Right cardiac atrium (tissue), 5 donors: ENCODE measurements around the gene CHIA. TPM values are rescaled to one million over a fixed set of nuclear protein-coding genes. Genes with fewer than 3 reads are reported as not detected.

Experiments used
- ATAC-seq, 2 donors: fragments of 200-7000 bp; cut with Tn5 transposase; one replicate each; pipeline versions ENCODE4 v1.8.0 to v1.9.1; 2020; ENCODE audit warnings: moderate library complexity in 2 of 2, mild to moderate bottlenecking in 1 of 2
- DNase-seq, 3 donors: peaks; one replicate each; pipeline ENCODE4 v3.0.0-alpha.2; 2020
- H3K27ac ChIP-seq: one replicate; pipeline ENCODE4 v1.5.1; 2013; ENCODE audit warnings: mild to moderate bottlenecking, low read length, control low read depth, moderate library complexity
- H3K27me3 ChIP-seq: one replicate; pipeline ENCODE4 v1.6.1; 2013; ENCODE audit not compliant: control insufficient read depth, insufficient read depth
- H3K4me1 ChIP-seq: one replicate; pipeline ENCODE4 v1.6.1; 2013; ENCODE audit warnings: low read length; ENCODE audit not compliant: control insufficient read depth, insufficient read depth
- H3K4me3 ChIP-seq: one replicate; pipeline ENCODE4 v1.5.1; 2013; ENCODE audit warnings: low read length, control low read depth
- H3K9me3 ChIP-seq: one replicate; pipeline ENCODE4 v1.6.1; 2013; ENCODE audit warnings: low read length; ENCODE audit not compliant: control insufficient read depth
- WGBS: extraction: QIAGEN DNeasy Blood & Tissue Kit; methylation state at CpG from one replicate; pipeline ENCODE4 v1.1.7; 2013; 5-methylcytosine and 5-hydroxymethylcytosine counted together
- intact Hi-C, 4 donors: fragments of 100-400 bp; cut with DNase I; formaldehyde crosslinking; loops; one replicate each; pipeline versions ENCODE4 v1.11.0 to v1.14.0; 2022 to 2023
- polyA plus RNA-seq: library from polyadenylated mRNA; stranded (reverse); fragments of 200-250 nt; gene quantifications from one replicate; pipeline ENCODE4 v1.2.3, GENCODE V29; 2013
- total RNA-seq, 4 donors: library from RNA; stranded (reverse); fragmentation: NEBNext Ultra II Directional; extraction: Animal tissue kit (Norgen Biotek cat#: 25700); gene quantifications; one replicate each; pipeline ENCODE4 v1.2.1, GENCODE V29; 2021
- donor health status: healthy with polysubstance abuse.
- donor health status: DM: no; HTN: yes; CAD: no.
- donor health status: DM: no; HTN: no; CAD: no.
- donor health status: DM: no; HTN: yes; CAD: no; lungs with severe emphysema.
- donor health status: DM: yes; HTN: yes; CAD: no.

The CHIA gene
- total and polyA plus RNA-seq, 5 donors = 0.09 TPM; not detected in 4

- no peak for ATAC-seq
- DNase-seq = no peak
- no peaks in the 10 kb centered on the region for H3K4me1 ChIP-seq
- no peak overlapping the region for H3K4me3 ChIP-seq
- H3K9me3 ChIP-seq = no peaks in the 10 kb centered on the region
- no peaks in the 10 kb centered on the region for H3K27me3 ChIP-seq
- intact Hi-C loops = no loop called here
- no peak overlapping the region for H3K27ac ChIP-seq
- 88% methylated on average over 4 of the region's 4 CpGs for WGBS
Measured at GRCh38 chr1:111269825-111270406, 20.7 kb upstream of the CHIA start.

- H3K4me1 ChIP-seq = no peaks in the 10 kb centered on the region
- WGBS = 8% methylated on average over 40 of the region's 40 CpGs
- ATAC-seq = peak in 1 of 2 donors; percentile 27
- intact Hi-C loops = no loop called here
- H3K9me3 ChIP-seq = no peaks in the 10 kb centered on the region
- no peak overlapping the region for H3K4me3 ChIP-seq
- peak in 2 of 3 donors; percentile 37 to 51 for DNase-seq
- no peak overlapping the region for H3K27ac ChIP-seq
- no peaks in the 10 kb centered on the region for H3K27me3 ChIP-seq
Measured at GRCh38 chr1:111270771-111271463, 19.7 kb upstream of the CHIA start.

GRCh38 chr1:111271464-111271801 is 19.2 kb upstream of the CHIA start:
- Histone ChIP-seq H3K27ac (no peak overlapping the region), H3K4me3 (no peak overlapping the region), H3K9me3 (no peaks in the 10 kb centered on the region), H3K27me3 (no peaks in the 10 kb centered on the region), H3K4me1 (no peaks in the 10 kb centered on the region)
- intact Hi-C loops = no loop called here
- no peak for DNase-seq
- no peak for ATAC-seq
- WGBS = 23% methylated on average over 16 of the region's 16 CpGs

- DNase-seq (no peak), ATAC-seq (no peak)
- Histone ChIP-seq H3K27ac (no peak overlapping the region), H3K9me3 (no peaks in the 10 kb centered on the region), H3K4me1 (no peaks in the 10 kb centered on the region), H3K27me3 (no peaks in the 10 kb centered on the region), H3K4me3 (no peak overlapping the region)
- intact Hi-C loops = no loop called here
- WGBS = 74% methylated on average over 3 of the region's 3 CpGs
Measured at GRCh38 chr1:111272081-111272480, 18.6 kb upstream of the CHIA start.

GRCh38 chr1:111274653-111275052 is 16.0 kb upstream of the CHIA start:
- ATAC-seq = peak; percentile 46 to 64
- H3K27me3 ChIP-seq = no peaks in the 10 kb centered on the region
- H3K9me3 ChIP-seq = no peaks in the 10 kb centered on the region
- 70% methylated on average over 4 of the region's 4 CpGs for WGBS
- H3K27ac ChIP-seq = no peak overlapping the region
- intact Hi-C loops = no loop called here
- no peak overlapping the region for H3K4me3 ChIP-seq
- no peaks in the 10 kb centered on the region for H3K4me1 ChIP-seq
- DNase-seq = no peak

DNA sequence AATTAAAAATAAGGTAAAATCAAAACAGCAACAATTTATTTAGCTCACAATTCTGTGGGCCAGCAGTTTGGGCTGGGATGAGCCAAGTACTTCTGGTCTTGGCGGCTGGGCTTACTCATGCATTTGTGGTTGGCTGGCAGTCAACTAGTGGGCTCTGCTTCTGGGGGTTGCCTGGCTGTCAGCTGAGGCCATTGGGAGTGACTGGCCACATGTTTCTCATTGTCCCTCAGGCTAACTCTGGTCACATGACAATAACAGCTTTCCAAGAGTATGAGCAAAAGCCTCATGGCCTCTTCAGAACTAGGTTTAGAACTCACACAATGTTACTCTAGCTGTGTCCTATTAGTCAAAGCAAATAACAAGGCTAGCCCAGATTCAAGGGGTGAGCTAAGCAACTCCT is 15.6 kb upstream of the CHIA start:
- H3K27me3 ChIP-seq = no peaks in the 10 kb centered on the region
- DNase-seq (peak; percentile 80 to 86 (median 84)), ATAC-seq (peak; percentile 94 to 96)
- no peak overlapping the region for H3K4me3 ChIP-seq
- H3K9me3 ChIP-seq = no peaks in the 10 kb centered on the region
- no peak overlapping the region for H3K27ac ChIP-seq
- no peaks in the 10 kb centered on the region for H3K4me1 ChIP-seq
- intact Hi-C loops = no loop called here
- WGBS = 52% methylated on average over 1 of the region's 1 CpG

DNA sequence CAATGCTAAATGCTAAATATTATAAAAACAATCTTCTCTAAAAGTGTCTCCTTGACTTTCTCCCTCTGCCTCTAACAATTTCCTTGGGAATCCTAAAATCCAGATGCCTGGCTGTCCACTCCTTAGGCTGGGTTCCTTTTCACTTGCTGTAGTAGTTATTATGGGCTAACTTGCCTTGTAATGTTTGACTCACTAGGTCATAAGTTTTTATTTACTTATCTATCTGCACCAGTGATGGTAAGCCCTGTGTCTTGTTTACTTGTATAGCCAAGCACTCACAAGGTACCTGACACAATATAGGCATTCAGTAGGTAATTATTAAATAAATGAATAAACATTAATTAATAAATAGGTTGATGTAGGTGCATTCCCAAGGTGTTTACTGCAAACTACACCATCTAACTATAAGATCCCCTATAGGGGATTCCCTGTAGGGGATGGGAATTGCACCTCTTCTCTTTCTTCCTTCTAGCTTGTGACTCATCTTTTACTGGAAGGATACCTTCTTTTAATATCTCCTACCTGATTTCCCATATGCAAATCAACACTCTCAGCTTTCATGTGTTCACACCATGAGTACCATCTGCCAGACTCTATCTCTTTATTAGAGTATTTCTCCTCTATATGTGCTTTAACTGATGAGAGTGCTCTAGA is 14.7 kb upstream of the CHIA start:
- no peak for ATAC-seq
- Histone ChIP-seq H3K27me3 (no peaks in the 10 kb centered on the region), H3K4me1 (no peaks in the 10 kb centered on the region), H3K4me3 (no peak overlapping the region), H3K9me3 (no peaks in the 10 kb centered on the region), H3K27ac (no peak overlapping the region)
- no peak for DNase-seq
- intact Hi-C loops = no loop called here

GRCh38 chr1:111279144-111279543 is 11.5 kb upstream of the CHIA start:
- intact Hi-C loops = no loop called here
- no peak for ATAC-seq
- 72% methylated on average over 4 of the region's 4 CpGs for WGBS

GRCh38 chr1:111280267-111280666 is 10.4 kb upstream of the CHIA start:
- Histone ChIP-seq H3K4me3 (no peak overlapping the region), H3K27ac (no peak overlapping the region), H3K4me1 (no peaks in the 10 kb centered on the region), H3K27me3 (no peaks in the 10 kb centered on the region), H3K9me3 (no peaks in the 10 kb centered on the region)
- intact Hi-C loops = no loop called here
- ATAC-seq (no peak), DNase-seq (no peak)

More at GRCh38 chr1:111279144-111279543, 11.5 kb upstream of the CHIA start:
- H3K4me1 ChIP-seq = no peaks in the 10 kb centered on the region
- H3K9me3 ChIP-seq = no peaks in the 10 kb centered on the region
- no peak overlapping the region for H3K4me3 ChIP-seq
- no peaks in the 10 kb centered on the region for H3K27me3 ChIP-seq
- H3K27ac ChIP-seq = no peak overlapping the region
- DNase-seq = no peak

GRCh38 chr1:111281411-111281810 is 9.2 kb upstream of the CHIA start:
- intact Hi-C loops = no loop called here
- 75% methylated on average over 5 of the region's 5 CpGs for WGBS
- ATAC-seq = no peak

DNA sequence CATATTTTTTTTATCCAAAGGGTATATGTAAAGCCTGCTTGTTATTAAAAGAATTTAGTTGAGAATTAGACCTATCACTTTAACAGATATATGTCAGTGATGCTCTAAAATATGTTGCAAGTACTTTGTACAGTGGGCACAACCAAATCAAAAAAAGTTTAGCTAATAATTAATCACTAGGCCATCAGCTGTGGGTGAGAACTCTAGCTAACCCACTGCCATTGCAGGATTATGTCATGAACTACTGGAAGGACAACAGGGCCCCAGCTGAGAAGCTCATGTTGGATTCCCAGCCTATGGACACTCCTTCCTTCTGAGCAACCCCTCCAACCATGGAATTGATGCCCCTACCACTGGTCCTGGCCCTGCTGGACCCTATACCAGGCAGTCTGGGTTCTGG is 6.8 kb upstream of the CHIA start:
- Histone ChIP-seq H3K9me3 (no peaks in the 10 kb centered on the region), H3K4me1 (no peaks in the 10 kb centered on the region), H3K27me3 (no peaks in the 10 kb centered on the region), H3K4me3 (no peak overlapping the region), H3K27ac (no peak overlapping the region)
- no peak for DNase-seq
- ATAC-seq = no peak
- intact Hi-C loops = no loop called here

More at GRCh38 chr1:111281411-111281810, 9.2 kb upstream of the CHIA start:
- Histone ChIP-seq H3K9me3 (no peaks in the 10 kb centered on the region), H3K27ac (no peak overlapping the region), H3K27me3 (no peaks in the 10 kb centered on the region), H3K4me3 (no peak overlapping the region), H3K4me1 (no peaks in the 10 kb centered on the region)
- DNase-seq = no peak
